Endothelial cell (in vitro differentiated cells): ENCODE data around the gene SS18L1. TPM values are rescaled to one million over a fixed set of nuclear protein-coding genes. Genes with fewer than 3 reads are reported as not detected.

Source experiments
- DNase-seq: peaks from one replicate; pipeline ENCODE4 v3.0.0; 2021; ENCODE audit warnings: low spot score
- H3K27ac Mint-ChIP-seq: one replicate; pipeline ENCODE4 v1.8.0; 2021; ENCODE audit warnings: mixed read lengths, inconsistent platforms; ENCODE audit not compliant: unreplicated experiment
- H3K27me3 Mint-ChIP-seq: one replicate; pipeline ENCODE4 v1.8.0; 2021; ENCODE audit warnings: mild to moderate bottlenecking, moderate library complexity, mixed read lengths, inconsistent platforms; ENCODE audit not compliant: unreplicated experiment
- H3K36me3 Mint-ChIP-seq: one replicate; pipeline ENCODE4 v1.8.0; 2021; ENCODE audit warnings: mild to moderate bottlenecking, low read depth, mixed read lengths, inconsistent platforms; ENCODE audit not compliant: unreplicated experiment
- H3K4me1 Mint-ChIP-seq: one replicate; pipeline ENCODE4 v1.8.0; 2021; ENCODE audit warnings: mild to moderate bottlenecking, mixed read lengths, inconsistent platforms; ENCODE audit not compliant: unreplicated experiment
- H3K4me3 Mint-ChIP-seq: one replicate; pipeline ENCODE4 v1.8.0; 2021; ENCODE audit warnings: mild to moderate bottlenecking, mixed read lengths, inconsistent platforms; ENCODE audit not compliant: unreplicated experiment
- H3K9me3 Mint-ChIP-seq: one replicate; pipeline ENCODE4 v1.8.0; 2021; ENCODE audit warnings: mixed read lengths, inconsistent platforms; ENCODE audit not compliant: unreplicated experiment
- CTCF ChIP-seq: fragments of 200-600 bp; sonication (generic); IDR thresholded peaks from one replicate; pipeline ENCODE4 v1.5.0; 2021; ENCODE audit warnings: antibody characterized with exemption; ENCODE audit not compliant: unreplicated experiment
- total RNA-seq: library from RNA; stranded (reverse); fragmentation: NEBNext Ultra II Directional; extraction: Animal tissue kit (Norgen Biotek cat#: 25700); gene quantifications from one replicate; pipeline ENCODE4 v1.2.1, GENCODE V29; 2021; ENCODE audit not compliant: unreplicated experiment

The SS18L1 gene
- total RNA-seq, 1 donor from 2014 or later = 17.5 TPM

- TF ChIP-seq CTCF = no peak
- no peaks in the 10 kb centered on the region for H3K9me3 Mint-ChIP-seq
- peaks cover 6% of the 10 kb centered on the region for H3K4me1 Mint-ChIP-seq
- H3K27me3 Mint-ChIP-seq = no peaks in the 10 kb centered on the region
- DNase-seq = no peak
- no peak overlapping the region for H3K4me3 Mint-ChIP-seq
- H3K36me3 Mint-ChIP-seq = peaks cover 22% of the 10 kb centered on the region
- no peak overlapping the region for H3K27ac Mint-ChIP-seq
These were observed 54.2 kb downstream of the SS18L1 start for GRCh38 chr20:62197801-62198200.

- TF ChIP-seq CTCF = no peak
- Mint-ChIP-seq H3K36me3 (peaks cover 27% of the 10 kb centered on the region), H3K4me1 (peaks cover 12% of the 10 kb centered on the region), H3K4me3 (no peak overlapping the region), H3K27ac (no peak overlapping the region), H3K27me3 (peaks cover 6% of the 10 kb centered on the region), H3K9me3 (no peaks in the 10 kb centered on the region)
- DNase-seq = no peak
These were observed 54.9 kb downstream of the SS18L1 start for GRCh38 chr20:62198496-62198895.

GRCh38 chr20:62198931-62199330 lies 55.4 kb downstream of the SS18L1 start:
- peaks cover 14% of the 10 kb centered on the region for H3K4me1 Mint-ChIP-seq
- no peaks in the 10 kb centered on the region for H3K9me3 Mint-ChIP-seq
- peaks cover 8% of the 10 kb centered on the region for H3K27me3 Mint-ChIP-seq
- peak overlapping the region; percentile 72 for H3K4me3 Mint-ChIP-seq
- no peak for DNase-seq
- peaks cover 28% of the 10 kb centered on the region for H3K36me3 Mint-ChIP-seq
- no peak overlapping the region for H3K27ac Mint-ChIP-seq
- no peak for TF ChIP-seq CTCF

- Mint-ChIP-seq H3K4me1 (peaks cover 14% of the 10 kb centered on the region), H3K36me3 (peaks cover 25% of the 10 kb centered on the region), H3K27me3 (peaks cover 8% of the 10 kb centered on the region), H3K4me3 (peak overlapping the region; percentile 53), H3K9me3 (no peaks in the 10 kb centered on the region), H3K27ac (no peak overlapping the region)
- no peak for TF ChIP-seq CTCF
- DNase-seq = no peak
These were observed 57.1 kb downstream of the SS18L1 start for GRCh38 chr20:62200491-62201172.

- peaks cover 8% of the 10 kb centered on the region for H3K27me3 Mint-ChIP-seq
- H3K36me3 Mint-ChIP-seq = peaks cover 23% of the 10 kb centered on the region
- no peaks in the 10 kb centered on the region for H3K9me3 Mint-ChIP-seq
- H3K4me3 Mint-ChIP-seq = no peak overlapping the region
- no peak for TF ChIP-seq CTCF
- peaks cover 14% of the 10 kb centered on the region for H3K4me1 Mint-ChIP-seq
- H3K27ac Mint-ChIP-seq = no peak overlapping the region
- DNase-seq = no peak
These were observed 57.9 kb downstream of the SS18L1 start for GRCh38 chr20:62201173-62202082.
